ENCODE data around the gene VWA3B. TPM values are rescaled to one million over a fixed set of nuclear protein-coding genes. Genes with fewer than 3 reads are reported as not detected.

Gene VWA3B
- polyA plus RNA-seq, 3 donors: not detected

DNA sequence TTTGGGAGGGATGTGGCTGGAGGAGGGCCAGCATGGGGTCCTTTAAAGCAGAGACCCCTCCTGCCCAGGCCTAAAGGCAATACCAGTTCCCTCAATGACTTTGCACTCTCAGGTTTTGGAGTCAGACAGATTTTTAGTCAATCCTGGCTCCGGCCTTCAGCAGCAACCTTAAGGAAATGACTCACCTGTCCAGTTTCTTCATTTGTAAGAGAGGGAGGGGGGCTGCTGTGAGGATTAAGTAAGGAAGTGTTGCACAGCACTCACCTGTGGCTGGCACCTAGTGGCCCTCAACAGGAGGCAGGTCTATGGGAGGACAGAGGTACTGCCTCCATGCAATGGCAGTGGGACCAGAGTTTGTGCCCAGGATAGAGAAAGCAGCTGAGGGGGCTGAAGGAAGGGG lies 273.0 kb downstream of the VWA3B start:
- Mint-ChIP-seq H3K4me1 (no peaks in the 10 kb centered on the region), H3K4me3 (no peak overlapping the region), H3K36me3 (no peaks in the 10 kb centered on the region), H3K27me3 (ENCODE audit: low read depth in 3 of 3) (peaks cover 8 to 23% (median 11%) of the 10 kb centered on the region in 3 donors), H3K9me3 (peaks cover 0 to 10% (median 3%) of the 10 kb centered on the region in 7 donors), H3K27ac (no peak overlapping the region)
- H3K9ac ChIP-seq (ENCODE audit: insufficient read depth, low read length, poor library complexity, severe bottlenecking): no peak overlapping the region
- no peak for TF ChIP-seq CTCF (IDR thresholded peaks at IDR 0.05)
- H3K79me2 ChIP-seq (ENCODE audit: insufficient read depth, low read length): no peaks in the 10 kb centered on the region
- no peaks in the 10 kb centered on the region for H4K20me1 ChIP-seq (ENCODE audit: insufficient read depth, low read length)
- no peak overlapping the region for H3K27ac ChIP-seq (ENCODE audit: low read depth in 1 of 2, low read length in 2 of 2)
- H3K9me3 ChIP-seq (replicated peaks in 1 of 2; ENCODE audit: control insufficient read depth in 1 of 2, insufficient read depth in 1 of 2, low read length in 2 of 2): no peaks in the 10 kb centered on the region
- H3K4me3 ChIP-seq (replicated peaks in 1 of 3; ENCODE audit: low read depth in 2 of 3, low read length in 3 of 3): no peak overlapping the region
- intact Hi-C loops (cut with micrococcal nuclease): no loop called here
- no peak for DNase-seq
- no peaks in the 10 kb centered on the region for H3K36me3 ChIP-seq (replicated peaks in 1 of 2; ENCODE audit: control insufficient read depth in 1 of 2, insufficient read depth in 2 of 2, low read length in 2 of 2)
- 50% methylated on average over 1 of the region's 1 CpG for WGBS (ENCODE audit: insufficient coverage)
- no peaks in the 10 kb centered on the region for H3K4me1 ChIP-seq (ENCODE audit: control insufficient read depth in 1 of 2, insufficient read depth in 2 of 2, low read length in 2 of 2)
- no peak overlapping the region for H3K4me2 ChIP-seq (replicated peaks; ENCODE audit: extremely low read depth, low read length, poor library complexity, severe bottlenecking)
- H3K27me3 ChIP-seq (ENCODE audit: control insufficient read depth in 2 of 2, insufficient read depth in 2 of 2, low read length in 2 of 2): peaks cover 4 to 13% of the 10 kb centered on the region in 2 donors
- no peak overlapping the region for H2AFZ ChIP-seq (ENCODE audit: insufficient read depth, low read depth, low read length, poor library complexity, severe bottlenecking)

Other genes with a start within 250 kb of the VWA3B start
- gene TMEM131, start 91.2 kb upstream of the VWA3B start, polyA plus RNA-seq: 10 to 100 TPM in 1 of 3 donors, 1 to 10 TPM in 2; 7.0 to 23.6 (median 8.2) TPM

Measured in CD14-positive monocyte (primary cell).